Fibroblast of lung (primary cell): ENCODE measurements around the gene CRLF1. TPM values are rescaled to one million over a fixed set of nuclear protein-coding genes. Genes with fewer than 3 reads are reported as not detected.

ENCODE experiments used
- DNase-seq, 2 donors: peaks; one replicate each; pipeline versions ENCODE4 v3.0.0 to v3.0.0-alpha.2; 2010; ENCODE audit warnings: low read depth in 2 of 2
- H2AFZ ChIP-seq: 2 replicates; pipeline ENCODE4 v1.5.1; 2012; ENCODE audit warnings: low read length, control low read depth, inconsistent platforms
- H3K27ac ChIP-seq: 2 replicates; pipeline ENCODE4 v1.5.1; 2011; ENCODE audit warnings: low read length, control low read depth; ENCODE audit not compliant: insufficient read depth
- H3K27me3 ChIP-seq: 2 replicates; pipeline ENCODE4 v1.5.1; 2011; ENCODE audit warnings: mild to moderate bottlenecking, low read length; ENCODE audit not compliant: control insufficient read depth, insufficient read depth
- H3K36me3 ChIP-seq: 2 replicates; pipeline ENCODE4 v1.5.1; 2011; ENCODE audit warnings: low read length; ENCODE audit not compliant: control insufficient read depth, insufficient read depth
- H3K4me1 ChIP-seq: 2 replicates; pipeline ENCODE4 v1.5.1; 2011; ENCODE audit warnings: low read length; ENCODE audit not compliant: control insufficient read depth, insufficient read depth; ENCODE audit errors: extremely low read depth
- H3K4me2 ChIP-seq: 2 replicates; pipeline ENCODE4 v1.5.1; 2011; ENCODE audit warnings: low read length, control low read depth; ENCODE audit not compliant: insufficient read depth; ENCODE audit errors: extremely low read depth
- H3K4me3 ChIP-seq, 4 experiments: fragments of 200-600 bp in 1 of 4; sonication (generic) in 1 of 4; replicated peaks in 1 of 4; 2 replicates each; pipeline ENCODE4 v1.5.1; 2011 to 2016; ENCODE audit warnings: low read length in 4 of 4, low read depth in 3 of 4, mild to moderate bottlenecking in 3 of 4, control low read depth in 2 of 4, inconsistent platforms in 1 of 4, mixed read lengths in 1 of 4; ENCODE audit not compliant: insufficient read depth in 1 of 4; ENCODE audit errors: control extremely low read depth in 1 of 4
- H3K79me2 ChIP-seq: 2 replicates; pipeline ENCODE4 v1.5.1; 2012; ENCODE audit warnings: mild to moderate bottlenecking, low read length, inconsistent platforms; ENCODE audit not compliant: control insufficient read depth, insufficient read depth
- H3K9ac ChIP-seq: 2 replicates; pipeline ENCODE4 v1.5.1; 2011; ENCODE audit warnings: mild to moderate bottlenecking, low read length, control low read depth; ENCODE audit not compliant: insufficient read depth
- H3K9me3 ChIP-seq: 2 replicates; pipeline ENCODE4 v1.5.1; 2012; ENCODE audit warnings: low read depth, low read length; ENCODE audit not compliant: control insufficient read depth, insufficient read depth
- H4K20me1 ChIP-seq: 2 replicates; pipeline ENCODE4 v1.5.1; 2011; ENCODE audit warnings: low read length; ENCODE audit not compliant: control insufficient read depth, insufficient read depth; ENCODE audit errors: extremely low read depth
- CTCF ChIP-seq, 2 donors: IDR thresholded peaks in 1 of 2; conservative IDR thresholded peaks in 1 of 2; 1 replicate in 1 of 2; 2 replicates in 1 of 2; pipeline ENCODE4 v1.5.1; 2011 to 2012; ENCODE audit warnings: low read length in 2 of 2, control low read depth in 1 of 2, inconsistent platforms in 1 of 2, low read depth in 1 of 2, mild to moderate bottlenecking in 1 of 2
- EZH2 ChIP-seq: IDR thresholded peaks from 2 replicates; pipeline ENCODE4 v1.5.1; 2012; ENCODE audit warnings: low read length, control low read depth, mild to moderate bottlenecking; ENCODE audit errors: missing control alignments
- polyA plus RNA-seq, 2 donors: library from polyadenylated mRNA; depleted of rRNA in 1 of 2; stranded (reverse) in 1 of 2; unstranded in 1 of 2; fragments of >200 nt; gene quantifications; 2 replicates each; pipeline ENCODE4 v1.2.1, GENCODE V29; 2011 to 2012; ENCODE audit warnings: missing spikeins in 1 of 2
- total RNA-seq: library from RNA; depleted of rRNA; stranded (reverse); fragments of >200 nt; gene quantifications from 2 replicates; pipeline ENCODE4 v1.2.1, GENCODE V29; 2014

CRLF1 gene
- total and polyA plus RNA-seq, 2 donors (not counting 1 experiment from before 2014, with no cell fraction given), result 2.2 to 2.5 TPM

GRCh38 chr19:18608805-18609716 is 2.5 kb upstream of the CRLF1 start:
- Histone ChIP-seq H3K36me3 (no peaks in the 10 kb centered on the region), H4K20me1 (no peaks in the 10 kb centered on the region), H3K79me2 (no peaks in the 10 kb centered on the region), H3K9me3 (no peaks in the 10 kb centered on the region), H3K4me2 (no peak overlapping the region), H2AFZ (no peak overlapping the region), H3K4me1 (no peaks in the 10 kb centered on the region), H3K4me3 (no peak overlapping the region), H3K27me3 (peaks cover 77% of the 10 kb centered on the region), H3K9ac (no peak overlapping the region), H3K27ac (no peak overlapping the region)
- DNase-seq, result no peak
- TF ChIP-seq CTCF (conservative IDR thresholded peaks at IDR 0.05 in 1 of 2, IDR thresholded peaks at IDR 0.05 in 1 of 2; ENCODE audit: low read depth in 1 of 2, low read length in 2 of 2) (no peak), EZH2 (no peak)

GRCh38 chr19:18608102-18608804 is 1.7 kb upstream of the CRLF1 start:
- no peak overlapping the region for H3K27ac ChIP-seq
- H2AFZ ChIP-seq, result no peak overlapping the region
- H3K79me2 ChIP-seq, result no peaks in the 10 kb centered on the region
- H3K4me1 ChIP-seq, result no peaks in the 10 kb centered on the region
- no peak for DNase-seq
- no peak overlapping the region for H3K4me3 ChIP-seq
- H3K9me3 ChIP-seq, result no peaks in the 10 kb centered on the region
- H3K36me3 ChIP-seq, result no peaks in the 10 kb centered on the region
- TF ChIP-seq CTCF (conservative IDR thresholded peaks at IDR 0.05 in 1 of 2, IDR thresholded peaks at IDR 0.05 in 1 of 2; ENCODE audit: low read depth in 1 of 2, low read length in 2 of 2), result no peak
- peak; percentile 61 for TF ChIP-seq EZH2
- peaks cover 76% of the 10 kb centered on the region for H3K27me3 ChIP-seq
- H3K9ac ChIP-seq, result no peak overlapping the region
- H3K4me2 ChIP-seq, result no peak overlapping the region
- no peaks in the 10 kb centered on the region for H4K20me1 ChIP-seq
